Suprapubic skin (tissue), 4 donors: ENCODE data around the gene NCAPG. TPM values are rescaled to one million over a fixed set of nuclear protein-coding genes. Genes with fewer than 3 reads are reported as not detected.

Experiments
- DNase-seq, 2 donors: peaks; one replicate each; pipeline ENCODE4 v3.0.0-alpha.2; 2019; ENCODE audit warnings: low spot score in 2 of 2
- H3K27ac ChIP-seq: fragments of 200-600 bp; sonication (generic); one replicate; pipeline ENCODE4 v1.5.1; 2019
- H3K27me3 ChIP-seq: fragments of 200-600 bp; sonication (generic); one replicate; pipeline ENCODE4 v1.5.1; 2019
- H3K36me3 ChIP-seq: fragments of 200-600 bp; sonication (generic); one replicate; pipeline ENCODE4 v1.5.1; 2019
- H3K4me1 ChIP-seq: fragments of 200-600 bp; sonication (generic); one replicate; pipeline ENCODE4 v1.5.1; 2019
- H3K4me3 ChIP-seq: fragments of 200-600 bp; sonication (generic); one replicate; pipeline ENCODE4 v1.5.1; 2019; ENCODE audit warnings: mild to moderate bottlenecking
- H3K9me3 ChIP-seq: fragments of 200-600 bp; sonication (generic); one replicate; pipeline ENCODE4 v1.5.1; 2019
- CTCF ChIP-seq, 2 donors: fragments of 200-600 bp in 1 of 2; fragments of 450-650 bp in 1 of 2; sonication (generic) in 1 of 2; IDR thresholded peaks; one replicate each; pipeline ENCODE4 v1.5.1; 2016 to 2019; ENCODE audit warnings: antibody characterized with exemption in 2 of 2, mild to moderate bottlenecking in 1 of 2, moderate library complexity in 1 of 2
- EP300 ChIP-seq: sonication (generic); formaldehyde crosslinking; IDR thresholded peaks from one replicate; pipeline ENCODE4 v1.6.1; 2017; ENCODE audit warnings: antibody characterized with exemption
- POLR2A ChIP-seq, 2 donors: fragments of 450-650 bp; IDR thresholded peaks; one replicate each; pipeline ENCODE4 v1.6.1; 2017; ENCODE audit warnings: antibody characterized with exemption in 2 of 2, mild to moderate bottlenecking in 2 of 2, moderate library complexity in 2 of 2
- POLR2AphosphoS5 ChIP-seq, 3 donors: sonication (generic); formaldehyde crosslinking; IDR thresholded peaks; one replicate each; pipeline ENCODE4 v1.6.1; 2017; ENCODE audit warnings: antibody characterized with exemption in 3 of 3
- WGBS: methylation state at CpG from one replicate; pipeline ENCODE4 v1.1.5; 2018; 5-methylcytosine and 5-hydroxymethylcytosine counted together
- total RNA-seq, 4 donors: library from RNA; depleted of rRNA; stranded (reverse); fragments of >200 nt; gene quantifications; one replicate each; pipeline ENCODE4 v1.1.0, GENCODE V29; 2016

Gene NCAPG
- total RNA-seq, 4 donors from 2014 or later = 1.6 to 10.7 (median 4.2) TPM

DNA sequence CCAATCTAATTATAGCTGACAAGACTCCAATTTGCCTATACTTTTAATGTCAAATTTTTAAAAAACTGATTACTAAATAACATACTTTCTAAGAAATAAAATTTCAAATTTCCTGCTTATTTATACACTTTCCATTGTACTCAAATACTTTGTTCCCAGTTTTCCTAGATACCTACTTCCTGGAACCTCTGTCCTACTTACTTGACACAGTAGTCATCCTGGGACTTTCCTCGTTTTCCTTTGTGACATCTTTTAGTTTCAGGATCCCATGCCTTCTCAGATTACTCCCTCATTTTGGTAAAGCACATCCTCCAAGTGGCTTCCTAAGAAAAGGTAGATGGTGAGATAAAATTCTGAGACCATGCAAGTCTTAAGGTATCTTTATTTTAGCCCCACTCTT lies 16.0 kb upstream of the NCAPG start:
- WGBS = 62% methylated on average over 1 of the region's 1 CpG

DNA sequence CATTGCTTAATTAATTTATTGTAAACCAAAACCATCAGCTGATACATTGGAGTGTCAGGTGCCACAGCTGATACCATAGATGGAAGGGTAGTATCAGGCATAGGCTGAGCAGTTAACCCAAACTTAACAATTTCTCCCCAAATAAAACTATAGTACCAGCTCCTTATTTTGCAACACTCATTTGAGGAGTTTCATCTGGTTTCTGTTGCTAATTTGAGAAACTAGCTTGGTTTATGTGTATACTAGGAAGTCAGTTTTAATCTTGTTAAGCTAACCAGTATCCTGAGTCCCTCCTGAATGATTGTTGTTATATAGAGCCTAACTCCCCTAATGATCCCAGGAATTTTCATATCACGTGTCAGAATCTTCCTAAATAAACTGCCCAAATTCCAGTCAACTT lies 13.0 kb upstream of the NCAPG start:
- Histone ChIP-seq H3K27me3 (no peaks in the 10 kb centered on the region), H3K4me3 (no peak overlapping the region), H3K9me3 (no peaks in the 10 kb centered on the region), H3K4me1 (no peaks in the 10 kb centered on the region), H3K36me3 (peaks cover 19% of the 10 kb centered on the region), H3K27ac (no peak overlapping the region)
- WGBS = 94% methylated on average over 1 of the region's 1 CpG
- no peak for DNase-seq
- no peak for TF ChIP-seq CTCF (IDR thresholded peaks at IDR 0.05)
- TF ChIP-seq POLR2AphosphoS5 (IDR thresholded peaks at IDR 0.05) = no peak
- no peak for TF ChIP-seq EP300
- no peak for TF ChIP-seq POLR2A (IDR thresholded peaks at IDR 0.05)

More for the DNA sequence above, 16.0 kb upstream of the NCAPG start:
- H3K36me3 ChIP-seq = peaks cover 3% of the 10 kb centered on the region
- no peak overlapping the region for H3K4me3 ChIP-seq
- no peaks in the 10 kb centered on the region for H3K27me3 ChIP-seq
- DNase-seq = no peak
- H3K27ac ChIP-seq = no peak overlapping the region
- no peak for TF ChIP-seq EP300
- no peak for TF ChIP-seq POLR2AphosphoS5 (IDR thresholded peaks at IDR 0.05)
- TF ChIP-seq POLR2A (IDR thresholded peaks at IDR 0.05) = no peak
- TF ChIP-seq CTCF (IDR thresholded peaks at IDR 0.05) = no peak
- H3K4me1 ChIP-seq = no peaks in the 10 kb centered on the region
- no peaks in the 10 kb centered on the region for H3K9me3 ChIP-seq

GRCh38 chr4:17805580-17806155 lies 5.1 kb upstream of the NCAPG start:
- no peak for TF ChIP-seq POLR2AphosphoS5 (IDR thresholded peaks at IDR 0.05)
- TF ChIP-seq CTCF (IDR thresholded peaks at IDR 0.05) = no peak
- TF ChIP-seq EP300 = no peak
- TF ChIP-seq POLR2A (IDR thresholded peaks at IDR 0.05) = no peak
- no peak for DNase-seq
- Histone ChIP-seq H3K27ac (no peak overlapping the region), H3K36me3 (peaks cover 32% of the 10 kb centered on the region), H3K4me1 (peaks cover 46% of the 10 kb centered on the region), H3K27me3 (no peaks in the 10 kb centered on the region), H3K9me3 (no peaks in the 10 kb centered on the region), H3K4me3 (no peak overlapping the region)
- 80% methylated on average over 3 of the region's 3 CpGs for WGBS

DNA sequence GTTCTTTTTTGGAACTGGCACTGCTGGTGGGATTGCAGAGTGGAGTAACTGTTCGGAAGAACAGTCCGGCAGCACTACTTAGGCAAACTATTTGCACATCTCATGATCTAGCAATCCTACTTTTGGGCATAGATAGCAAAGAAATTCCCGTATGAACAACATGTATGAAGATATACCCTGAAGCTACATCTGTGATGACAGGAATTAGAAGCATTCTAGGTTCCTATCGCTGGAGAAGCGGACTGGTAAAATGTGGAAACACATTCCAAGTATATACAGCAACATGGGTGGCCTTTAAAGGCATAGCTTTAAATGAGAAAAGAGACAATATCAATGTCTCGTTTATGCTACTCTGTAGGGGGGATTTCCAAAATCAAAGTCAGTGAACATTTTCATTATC lies 3.3 kb upstream of the NCAPG start:
- WGBS = 31% methylated on average over 6 of the region's 6 CpGs
- TF ChIP-seq CTCF (IDR thresholded peaks at IDR 0.05) = no peak
- TF ChIP-seq POLR2A (IDR thresholded peaks at IDR 0.05) = no peak
- no peak for TF ChIP-seq POLR2AphosphoS5 (IDR thresholded peaks at IDR 0.05)
- TF ChIP-seq EP300 = no peak
- peaks cover 24% of the 10 kb centered on the region for H3K36me3 ChIP-seq
- H3K4me1 ChIP-seq = peaks cover 56% of the 10 kb centered on the region
- DNase-seq = no peak
- no peaks in the 10 kb centered on the region for H3K27me3 ChIP-seq
- no peak overlapping the region for H3K27ac ChIP-seq
- no peaks in the 10 kb centered on the region for H3K9me3 ChIP-seq
- peak overlapping the region; percentile 91 for H3K4me3 ChIP-seq

GRCh38 chr4:17809667-17810066 lies 1.1 kb upstream of the NCAPG start:
- Histone ChIP-seq H3K4me1 (peaks cover 56% of the 10 kb centered on the region), H3K4me3 (peak overlapping the region; percentile 91), H3K9me3 (no peaks in the 10 kb centered on the region), H3K27ac (peak overlapping the region; percentile 94), H3K27me3 (no peaks in the 10 kb centered on the region), H3K36me3 (peaks cover 2% of the 10 kb centered on the region)
- no peak for DNase-seq
- no peak for TF ChIP-seq EP300
- TF ChIP-seq POLR2AphosphoS5 (IDR thresholded peaks at IDR 0.05) = no peak
- TF ChIP-seq CTCF (IDR thresholded peaks at IDR 0.05) = no peak
- no peak for TF ChIP-seq POLR2A (IDR thresholded peaks at IDR 0.05)
- 1% methylated on average over 7 of the region's 7 CpGs for whole genome bisulfite sequencing
